EH (cell line): ENCODE measurements around the gene PTBP1.

ENCODE experiments used
- DNase-seq: peaks from one replicate; pipeline ENCODE4 v3.0.0-alpha.2; 2015; ENCODE audit warnings: low read depth

Gene PTBP1

DNA sequence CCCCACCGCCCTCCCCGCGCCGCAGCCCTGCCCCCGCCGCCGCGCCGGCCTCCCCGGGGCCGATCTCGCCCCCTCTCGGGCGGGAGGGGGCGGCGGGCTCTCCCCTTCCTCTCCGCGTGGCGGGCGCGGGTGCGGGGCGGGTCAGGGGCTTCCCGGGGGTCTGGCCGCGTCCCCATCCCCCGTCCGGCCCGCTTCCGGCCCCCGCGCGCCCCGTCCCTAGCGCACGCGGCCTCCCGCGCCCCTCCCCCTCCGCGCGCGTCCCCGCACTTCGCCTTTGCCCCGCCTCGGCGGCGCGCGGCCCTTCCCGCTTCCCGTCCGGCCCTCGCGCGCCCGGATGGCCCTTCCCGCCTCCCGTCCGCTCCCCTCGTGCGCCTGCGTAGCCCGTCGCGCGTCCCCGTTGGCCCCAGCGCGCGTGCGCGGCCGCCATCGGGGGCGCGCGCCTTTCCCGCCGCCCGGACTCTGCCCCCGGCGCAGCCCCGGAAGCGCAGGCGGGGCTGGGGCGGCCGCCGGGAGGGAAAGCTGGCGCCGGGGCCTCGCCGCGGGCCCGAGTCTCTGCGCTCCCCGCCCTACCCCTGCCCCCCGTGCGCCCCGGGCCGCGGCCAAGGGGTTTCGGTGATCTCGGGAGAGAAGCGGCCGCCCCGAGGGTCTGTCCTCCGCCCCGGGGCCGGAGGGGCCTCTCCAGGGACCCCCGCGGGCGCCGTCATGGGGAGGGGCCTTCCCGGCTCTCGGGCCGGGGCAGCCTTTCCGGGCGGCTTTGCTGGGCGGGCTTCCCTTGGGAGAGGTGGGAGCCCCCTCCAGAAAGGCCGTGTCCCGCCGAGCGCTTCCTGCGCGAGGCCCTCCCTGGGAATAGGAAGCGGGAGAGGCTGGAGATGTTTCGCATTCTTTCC lies 519 bp downstream of the PTBP1 start:
- peak; percentile 90 for DNase-seq

- DNase-seq: no peak
Measured at GRCh38 chr19:798415-799075, 1.3 kb downstream of the PTBP1 start.

- DNase-seq: peak; percentile 64
Measured at GRCh38 chr19:799076-799881, 2.0 kb downstream of the PTBP1 start.

- DNase-seq: peak; percentile 29
Measured at GRCh38 chr19:800360-801029, 3.2 kb downstream of the PTBP1 start.

GRCh38 chr19:801030-801860 lies 4.0 kb downstream of the PTBP1 start:
- DNase-seq: peak; percentile 54

DNA sequence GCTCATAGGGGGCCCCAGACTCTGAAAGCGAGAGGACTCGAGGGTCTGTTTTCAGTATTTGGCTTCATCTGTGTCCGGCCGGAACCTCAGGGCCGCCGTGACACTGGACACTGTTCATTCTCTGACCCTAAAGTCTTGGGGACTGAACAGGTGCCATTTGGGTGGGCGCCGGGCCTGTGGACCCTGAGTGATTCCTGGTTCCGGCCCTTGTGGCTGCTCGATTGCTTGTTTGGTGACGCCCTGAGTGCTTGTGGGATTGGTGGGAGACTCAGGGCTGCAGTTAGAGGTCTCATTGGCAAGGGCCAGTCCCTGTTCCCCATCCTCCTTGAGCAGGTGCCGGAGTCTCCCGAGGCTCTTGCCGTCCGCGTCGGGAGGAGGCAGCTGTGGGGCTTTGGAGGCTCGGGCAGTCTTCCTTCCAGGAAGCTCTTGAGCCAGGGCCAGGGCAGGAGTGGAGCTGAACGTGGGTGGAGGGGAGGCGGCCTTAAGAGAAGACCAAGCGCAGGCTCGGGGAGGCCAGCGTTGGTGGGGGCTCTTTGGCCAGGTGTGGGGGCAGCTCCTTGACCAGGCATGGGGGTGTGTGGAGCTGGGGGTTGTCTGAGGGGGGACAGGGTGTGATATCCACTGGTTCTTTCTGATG lies 4.7 kb downstream of the PTBP1 start:
- DNase-seq: peak; percentile 37

DNA sequence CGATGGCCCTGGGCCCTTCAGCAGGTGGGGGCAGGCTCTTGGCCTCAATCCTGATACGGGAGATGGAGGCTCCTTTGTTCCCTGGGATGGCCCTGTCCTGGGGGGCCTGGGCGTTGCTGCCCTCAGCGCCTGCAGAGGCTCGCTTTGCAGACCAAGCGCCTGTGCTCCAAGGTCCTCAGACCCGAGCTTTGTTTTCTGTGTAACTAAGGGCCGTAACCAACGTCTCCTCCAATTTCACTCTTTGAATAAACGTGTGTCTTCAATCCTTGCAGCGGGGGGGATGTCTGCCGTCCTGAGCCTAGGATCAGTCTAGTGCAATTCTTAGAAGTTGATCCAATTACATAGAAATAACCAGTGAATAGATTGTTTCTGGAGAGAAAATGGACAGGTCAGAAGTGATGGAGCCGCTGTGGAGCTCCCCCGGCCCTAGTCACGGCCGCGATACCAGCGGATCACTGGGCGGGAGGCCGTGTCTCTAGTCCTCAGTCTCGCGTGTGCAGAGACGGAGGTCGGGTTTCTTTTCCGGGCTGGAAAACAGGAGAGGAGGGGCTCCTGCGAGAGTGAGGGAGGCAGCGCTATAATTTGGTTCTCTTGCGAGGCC lies 5.3 kb downstream of the PTBP1 start:
- no peak for DNase-seq

DNA sequence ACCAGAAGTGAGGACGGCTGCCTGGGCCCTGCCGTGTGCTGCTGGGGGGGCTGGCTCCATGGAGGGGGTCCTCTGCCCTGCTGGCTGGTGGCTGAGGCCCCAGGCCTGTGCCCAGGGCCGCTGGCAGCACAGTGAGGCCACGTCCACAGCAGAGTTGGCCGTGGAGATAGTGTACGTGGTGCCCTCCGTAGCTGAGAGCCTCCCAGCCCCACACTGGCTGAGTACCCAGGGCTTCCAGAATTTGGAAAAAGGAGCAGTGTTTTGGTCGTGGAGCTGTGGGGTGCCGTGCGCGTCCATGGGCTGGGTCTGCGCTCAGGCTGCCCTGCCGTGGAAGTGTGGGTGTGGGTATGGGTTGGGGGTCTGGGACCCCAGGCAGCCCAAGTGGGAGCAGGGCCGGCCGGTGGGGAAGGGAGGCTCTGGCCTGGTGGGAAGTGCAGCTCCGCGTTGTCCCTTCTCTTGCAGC lies 5.9 kb downstream of the PTBP1 start:
- no peak for DNase-seq

DNA sequence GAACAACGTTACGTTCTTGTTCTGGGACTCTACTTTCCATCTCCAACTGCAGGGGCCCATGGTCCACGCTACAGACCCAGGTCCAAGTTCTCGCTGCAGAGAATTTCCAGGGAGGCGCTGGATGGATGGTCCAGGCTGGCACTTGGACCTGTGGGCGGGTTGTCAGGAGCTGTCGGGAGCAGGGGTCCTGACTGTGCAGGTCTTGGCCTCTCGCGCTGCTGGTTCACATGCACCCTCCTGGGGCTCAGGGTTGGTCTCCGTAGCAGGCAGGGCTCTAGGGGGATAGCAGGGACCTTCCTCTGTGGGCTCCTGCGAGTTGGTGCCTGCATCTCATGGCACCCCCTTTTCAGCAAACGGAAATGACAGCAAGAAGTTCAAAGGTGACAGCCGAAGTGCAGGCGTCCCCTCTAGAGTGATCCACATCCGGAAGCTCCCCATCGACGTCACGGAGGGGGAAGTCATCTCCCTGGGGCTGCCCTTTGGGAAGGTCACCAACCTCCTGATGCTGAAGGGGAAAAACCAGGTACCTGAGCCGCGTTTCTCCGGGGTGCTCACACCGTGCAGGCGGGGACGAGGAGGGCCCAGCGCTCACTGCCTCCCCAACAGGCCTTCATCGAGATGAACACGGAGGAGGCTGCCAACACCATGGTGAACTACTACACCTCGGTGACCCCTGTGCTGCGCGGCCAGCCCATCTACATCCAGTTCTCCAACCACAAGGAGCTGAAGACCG lies 6.6 kb downstream of the PTBP1 start:
- no peak for DNase-seq

DNA sequence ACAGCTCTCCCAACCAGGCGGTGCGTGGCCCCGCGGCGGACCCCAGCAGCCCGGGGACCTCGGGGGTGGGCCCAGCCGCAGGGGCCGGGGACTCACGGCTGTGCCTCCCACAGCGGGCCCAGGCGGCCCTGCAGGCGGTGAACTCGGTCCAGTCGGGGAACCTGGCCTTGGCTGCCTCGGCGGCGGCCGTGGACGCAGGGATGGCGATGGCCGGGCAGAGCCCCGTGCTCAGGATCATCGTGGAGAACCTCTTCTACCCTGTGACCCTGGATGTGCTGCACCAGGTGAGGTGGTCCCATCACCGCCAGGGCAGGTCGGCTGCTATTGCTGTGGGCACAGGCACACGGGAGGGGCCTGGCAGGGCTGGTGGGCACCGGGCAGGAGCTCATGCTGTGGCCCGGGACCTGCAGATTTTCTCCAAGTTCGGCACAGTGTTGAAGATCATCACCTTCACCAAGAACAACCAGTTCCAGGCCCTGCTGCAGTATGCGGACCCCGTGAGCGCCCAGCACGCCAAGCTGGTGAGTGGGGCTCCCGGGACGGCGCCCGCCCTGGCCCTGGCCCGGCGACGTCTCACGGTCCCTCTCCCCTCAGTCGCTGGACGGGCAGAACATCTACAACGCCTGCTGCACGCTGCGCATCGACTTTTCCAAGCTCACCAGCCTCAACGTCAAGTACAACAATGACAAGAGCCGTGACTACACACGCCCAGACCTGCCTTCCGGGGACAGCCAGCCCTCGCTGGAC lies 7.3 kb downstream of the PTBP1 start:
- DNase-seq: no peak

DNA sequence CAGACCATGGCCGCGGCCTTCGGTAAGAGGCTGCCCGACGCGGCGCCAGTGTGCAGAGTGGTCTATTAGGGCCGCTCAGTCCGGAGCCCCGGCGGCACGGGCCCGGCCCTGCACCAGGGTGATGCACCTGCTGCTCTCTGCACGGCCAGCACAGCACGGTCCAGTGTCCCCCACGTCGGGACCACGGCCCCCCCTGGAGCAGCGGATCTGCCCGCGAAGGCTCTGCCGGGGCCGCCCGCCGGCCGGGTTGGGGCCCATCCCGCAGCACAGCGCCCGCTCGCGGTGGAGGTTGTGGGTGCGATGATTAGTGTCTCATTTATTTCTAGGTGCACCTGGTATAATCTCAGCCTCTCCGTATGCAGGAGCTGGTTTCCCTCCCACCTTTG lies 7.9 kb downstream of the PTBP1 start:
- DNase-seq: no peak

DNA sequence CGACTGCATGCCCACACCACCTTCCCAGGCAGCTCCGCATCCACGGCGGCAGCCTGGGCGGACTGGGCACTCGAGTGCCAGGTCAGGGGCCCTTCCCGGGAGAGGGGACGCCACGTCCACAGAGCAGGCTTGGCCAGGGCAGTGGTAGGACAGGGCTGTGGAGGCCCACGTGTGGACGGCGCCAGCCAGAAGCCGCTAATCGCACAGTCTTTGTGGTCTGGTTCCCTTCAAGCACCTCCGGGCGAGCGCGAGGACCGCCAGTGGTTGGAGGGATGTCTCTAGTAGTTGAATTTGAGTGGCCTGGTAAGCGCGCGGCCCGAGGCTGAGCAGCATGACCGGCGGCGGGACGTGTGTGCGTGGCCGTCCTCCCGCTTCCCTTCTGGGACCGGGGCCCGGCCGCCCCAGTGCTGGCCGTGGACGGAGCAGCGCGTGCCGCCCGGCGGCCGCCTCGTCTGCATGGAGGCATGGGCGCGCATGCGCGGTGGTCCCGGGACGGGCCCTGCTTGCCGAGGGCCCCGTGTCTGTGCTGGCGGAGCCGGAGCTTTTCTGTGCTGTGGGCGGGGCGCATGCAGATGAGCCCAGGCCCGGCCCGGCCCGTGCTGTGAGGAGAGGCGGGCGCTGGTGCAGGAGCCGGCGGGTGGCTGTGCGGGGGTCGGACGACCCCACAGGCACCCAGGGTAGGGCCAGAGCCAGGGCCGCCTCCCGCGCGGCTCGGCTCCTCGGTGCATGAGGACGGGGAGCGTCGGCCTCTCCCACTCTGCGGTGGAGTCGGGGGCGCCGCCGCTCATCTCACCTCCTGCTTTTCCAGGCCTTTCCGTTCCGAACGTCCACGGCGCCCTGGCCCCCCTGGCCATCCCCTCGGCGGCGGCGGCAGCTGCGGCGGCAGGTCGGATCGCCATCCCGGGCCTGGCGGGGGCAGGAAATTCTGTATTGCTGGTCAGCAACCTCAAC lies 8.6 kb downstream of the PTBP1 start:
- no peak for DNase-seq

DNA sequence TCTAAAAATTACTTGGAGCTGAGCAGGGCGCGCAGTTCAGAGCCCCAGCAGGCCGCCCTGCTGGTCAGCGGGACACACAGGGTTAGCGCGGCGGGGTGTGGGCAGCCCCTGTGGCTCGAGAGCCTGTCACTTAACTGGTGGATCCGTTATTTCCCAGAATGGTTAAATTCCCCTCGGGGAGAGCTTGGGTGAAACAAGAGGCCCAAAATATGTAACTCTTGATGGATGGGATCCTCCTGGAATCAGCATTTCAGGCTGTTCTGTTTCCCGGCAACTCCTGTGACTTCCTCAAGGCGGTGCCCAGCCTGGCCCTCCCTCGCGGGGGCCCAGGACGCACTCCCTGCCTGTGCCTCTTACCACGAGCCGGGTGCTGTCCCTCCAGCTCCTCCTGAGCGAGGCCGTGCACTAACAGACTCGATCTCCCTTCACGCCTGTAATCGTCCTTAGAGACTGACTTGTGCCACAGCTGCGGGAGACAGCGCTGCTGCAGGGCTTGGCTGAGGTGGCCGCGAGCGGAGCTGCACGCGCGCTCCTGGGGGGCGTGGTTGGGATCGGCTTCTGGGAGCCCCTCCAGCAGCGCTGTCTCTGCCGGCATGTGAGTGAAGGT lies 9.7 kb downstream of the PTBP1 start:
- DNase-seq: no peak

DNA sequence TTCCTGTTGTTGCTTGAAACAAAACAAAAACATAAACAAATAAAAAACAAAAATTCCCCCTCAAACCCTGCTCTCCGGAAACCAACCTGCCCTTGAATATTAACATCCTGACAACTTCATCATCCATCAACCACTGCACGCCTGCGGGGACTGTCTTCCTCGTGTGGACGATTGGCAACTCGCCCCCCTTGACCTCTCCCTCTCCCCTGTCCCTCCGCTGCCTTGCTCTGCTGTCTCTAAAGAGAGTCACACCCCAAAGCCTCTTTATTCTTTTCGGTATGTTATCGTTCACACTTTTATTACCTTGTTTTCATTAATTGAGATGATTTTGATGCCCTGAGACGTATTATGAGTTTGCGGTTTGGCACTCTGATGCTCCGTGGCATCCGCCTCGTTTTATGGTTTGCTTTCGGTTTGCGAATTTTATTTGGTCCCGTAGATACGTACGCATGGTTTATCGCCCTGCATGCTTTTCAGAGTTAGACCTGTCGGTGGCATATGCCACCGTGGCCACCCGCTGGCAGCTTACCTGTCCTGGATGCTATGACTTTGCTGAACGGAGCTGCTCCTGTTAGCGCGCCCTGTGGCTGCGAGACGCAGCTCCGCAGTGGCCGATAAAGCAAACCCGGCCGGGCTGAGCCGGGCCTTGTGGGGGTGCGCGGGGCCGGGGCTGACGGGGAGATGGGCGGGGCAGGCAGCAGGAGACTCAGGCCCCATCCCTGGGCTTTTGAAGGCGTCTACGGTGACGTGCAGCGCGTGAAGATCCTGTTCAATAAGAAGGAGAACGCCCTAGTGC lies 10.6 kb downstream of the PTBP1 start:
- DNase-seq: no peak

GRCh38 chr19:808423-808775 lies 11.1 kb downstream of the PTBP1 start:
- no peak for DNase-seq

GRCh38 chr19:810077-810855 lies 13.0 kb downstream of the PTBP1 start:
- no peak for DNase-seq
